ENCODE data around the gene DENND4C. TPM values are rescaled to one million over a fixed set of nuclear protein-coding genes. Genes with fewer than 3 reads are reported as not detected.
"Not testable (repeated sequence)": the region's sequence is repeated elsewhere in the genome, so short reads cannot be mapped to it uniquely, and the experiment has no call there.

Gene DENND4C
- total and polyA plus RNA-seq, 4 experiments from 2014 or later = 29.4 to 71.8 (median 57.5) TPM

- ChIA-PET CTCF (ENCODE audit: partially characterized antibody) (interaction anchor here (1.0 to 2.4 kb wide), 4 partner anchors 9 to 231 kb away, joined by 3 to 14 read pairs (median 8); no protein-coding TSS in a partner anchor), POLR2A (ENCODE audit: partially characterized antibody) (interaction anchor here (0.6 to 5.3 kb wide), 5 partner anchors 50 to 146 kb away, joined by 3 to 54 read pairs (median 5); partner anchors contain the start of genes PLIN2 and RPS6)
- Histone ChIP-seq H3K27me3 (ENCODE audit: insufficient read depth, low read length) (no peaks in the 10 kb centered on the region), H3K4me1 (ENCODE audit: insufficient read depth, low read length) (peaks cover 30% of the 10 kb centered on the region), H3K36me3 (ENCODE audit: insufficient read depth, low read length) (no peaks in the 10 kb centered on the region), H3K27ac (ENCODE audit: low read depth, low read length) (no peak overlapping the region), H3K4me3 (ENCODE audit: low read length in 2 of 2) (no peak overlapping the region), H3K9me3 (ENCODE audit: control insufficient read depth in 1 of 2, low read length in 2 of 2) (no peaks in the 10 kb centered on the region)
- intact Hi-C loops (cut with micrococcal nuclease) = loop anchor here (5.0 kb wide), 1 partner anchor 94 kb away; no protein-coding TSS in a partner anchor
- Mint-ChIP-seq H3K4me1 (peaks cover 15 to 21% (median 18%) of the 10 kb centered on the region in 4 donors), H3K9me3 (no peaks in the 10 kb centered on the region), H3K36me3 (peaks cover 0 to 6% of the 10 kb centered on the region in 2 donors), H3K27me3 (no peaks in the 10 kb centered on the region), H3K4me3 (peak overlapping the region in 2 of 8 donors; percentile 21 to 61), H3K27ac (no peak overlapping the region)
- DNase-seq = no peak
These were observed 2.9 kb downstream of the DENND4C start for GRCh38 chr9:19233344-19233743.

- intact Hi-C loops (cut with micrococcal nuclease) = no loop called here
- H3K27ac Mint-ChIP-seq = peak overlapping the region in 1 of 7 donors; percentile 12
- POLR2A ChIA-PET (ENCODE audit: partially characterized antibody) = interaction anchor here (1.6 kb wide), 1 partner anchor 9 kb away, joined by 5 read pairs; no protein-coding TSS in a partner anchor
These were observed 9.5 kb downstream of the DENND4C start for GRCh38 chr9:19239955-19240354.

GRCh38 chr9:19241728-19242127, 11.2 kb downstream of the DENND4C start:
- peak overlapping the region in 2 of 7 donors; percentile 7 to 52 for H3K27ac Mint-ChIP-seq
- no peaks in the 10 kb centered on the region for H3K27me3 Mint-ChIP-seq
- H3K9me3 ChIP-seq (ENCODE audit: control insufficient read depth in 1 of 2, low read length in 2 of 2) = no peaks in the 10 kb centered on the region
- CTCF ChIA-PET (ENCODE audit: partially characterized antibody) = interaction anchor here (1.1 kb wide), 1 partner anchor 9 kb away, joined by 5 read pairs; no protein-coding TSS in a partner anchor
- H3K9me3 Mint-ChIP-seq = no peaks in the 10 kb centered on the region
- H3K27me3 ChIP-seq (ENCODE audit: insufficient read depth, low read length) = no peaks in the 10 kb centered on the region
- H3K36me3 Mint-ChIP-seq = peaks cover 24 to 25% of the 10 kb centered on the region in 2 donors
- no peak overlapping the region for H3K4me3 ChIP-seq (ENCODE audit: low read length in 2 of 2)
- H3K36me3 ChIP-seq (ENCODE audit: insufficient read depth, low read length) = no peaks in the 10 kb centered on the region
- POLR2A ChIA-PET (ENCODE audit: partially characterized antibody) = interaction anchor here (1.2 to 1.6 kb wide), 2 partner anchors 10 to 139 kb away, joined by 3 to 5 read pairs; no protein-coding TSS in a partner anchor
- peaks cover 29 to 55% (median 42%) of the 10 kb centered on the region in 4 donors for H3K4me1 Mint-ChIP-seq
- no peak overlapping the region for H3K27ac ChIP-seq (ENCODE audit: low read depth, low read length)
- no peak for DNase-seq
- intact Hi-C loops (cut with micrococcal nuclease) = no loop called here
- no peak overlapping the region for H3K4me3 Mint-ChIP-seq
- H3K4me1 ChIP-seq (ENCODE audit: insufficient read depth, low read length) = peaks cover 5% of the 10 kb centered on the region

More at GRCh38 chr9:19239955-19240354, 9.5 kb downstream of the DENND4C start:
- H3K4me3 ChIP-seq (ENCODE audit: low read length in 2 of 2) = no peak overlapping the region
- no peaks in the 10 kb centered on the region for H3K36me3 ChIP-seq (ENCODE audit: insufficient read depth, low read length)
- CTCF ChIA-PET (ENCODE audit: partially characterized antibody) = no interaction called here
- no peaks in the 10 kb centered on the region for H3K9me3 ChIP-seq (ENCODE audit: control insufficient read depth in 1 of 2, low read length in 2 of 2)
- DNase-seq = no peak
- no peak overlapping the region for H3K27ac ChIP-seq (ENCODE audit: low read depth, low read length)
- Mint-ChIP-seq H3K27me3 (no peaks in the 10 kb centered on the region), H3K4me1 (peaks cover 29 to 52% (median 40%) of the 10 kb centered on the region in 4 donors), H3K4me3 (no peak overlapping the region), H3K36me3 (peaks cover 19 to 24% of the 10 kb centered on the region in 2 donors), H3K9me3 (no peaks in the 10 kb centered on the region)
- H3K27me3 ChIP-seq (ENCODE audit: insufficient read depth, low read length) = no peaks in the 10 kb centered on the region
- H3K4me1 ChIP-seq (ENCODE audit: insufficient read depth, low read length) = peaks cover 9% of the 10 kb centered on the region

GRCh38 chr9:19243366-19244033, 13.0 kb downstream of the DENND4C start:
- H3K27ac Mint-ChIP-seq = no peak overlapping the region
- ChIA-PET POLR2A (ENCODE audit: partially characterized antibody) (no interaction called here), CTCF (ENCODE audit: partially characterized antibody) (no interaction called here)
- peaks cover 0 to 2% (median 0%) of the 10 kb centered on the region in 8 donors for H3K9me3 Mint-ChIP-seq
- H3K27ac ChIP-seq (ENCODE audit: low read depth, low read length) = no peak overlapping the region
- peaks cover 10% of the 10 kb centered on the region for H3K4me1 ChIP-seq (ENCODE audit: insufficient read depth, low read length)
- H3K4me3 ChIP-seq (ENCODE audit: low read length in 2 of 2) = no peak overlapping the region
- DNase-seq = no peak
- intact Hi-C loops (cut with micrococcal nuclease) = no loop called here
- H3K9me3 ChIP-seq (ENCODE audit: control insufficient read depth in 1 of 2, low read length in 2 of 2) = no peaks in the 10 kb centered on the region
- H3K4me1 Mint-ChIP-seq = peaks cover 39 to 72% (median 55%) of the 10 kb centered on the region in 4 donors
- H3K4me3 Mint-ChIP-seq = no peak overlapping the region
- peaks cover 29 to 35% of the 10 kb centered on the region in 2 donors for H3K36me3 Mint-ChIP-seq
- no peaks in the 10 kb centered on the region for H3K36me3 ChIP-seq (ENCODE audit: insufficient read depth, low read length)
- no peaks in the 10 kb centered on the region for H3K27me3 ChIP-seq (ENCODE audit: insufficient read depth, low read length)
- no peaks in the 10 kb centered on the region for H3K27me3 Mint-ChIP-seq

GRCh38 chr9:19246891-19247290, 16.4 kb downstream of the DENND4C start:
- intact Hi-C loops (cut with micrococcal nuclease) = no loop called here
- no peak for DNase-seq
- Histone ChIP-seq H3K27ac (ENCODE audit: low read depth, low read length) (no peak overlapping the region), H3K4me3 (ENCODE audit: low read length in 2 of 2) (no peak overlapping the region), H3K27me3 (ENCODE audit: insufficient read depth, low read length) (no peaks in the 10 kb centered on the region), H3K9me3 (ENCODE audit: control insufficient read depth in 1 of 2, low read length in 2 of 2) (no peaks in the 10 kb centered on the region), H3K36me3 (ENCODE audit: insufficient read depth, low read length) (no peaks in the 10 kb centered on the region), H3K4me1 (ENCODE audit: insufficient read depth, low read length) (peaks cover 21% of the 10 kb centered on the region)
- POLR2A ChIA-PET (ENCODE audit: partially characterized antibody) = interaction anchor here (1.0 kb wide), 1 partner anchor 14 kb away, joined by 3 read pairs; no protein-coding TSS in a partner anchor
- H3K9me3 Mint-ChIP-seq = peaks cover 0 to 2% (median 0%) of the 10 kb centered on the region in 8 donors
- H3K27ac Mint-ChIP-seq = peak overlapping the region in 2 of 7 donors; percentile 17 to 62
- H3K4me1 Mint-ChIP-seq = peaks cover 42 to 80% (median 55%) of the 10 kb centered on the region in 4 donors
- CTCF ChIA-PET (ENCODE audit: partially characterized antibody) = no interaction called here
- H3K4me3 Mint-ChIP-seq = no peak overlapping the region
- peaks cover 17 to 24% of the 10 kb centered on the region in 2 donors for H3K36me3 Mint-ChIP-seq
- H3K27me3 Mint-ChIP-seq = no peaks in the 10 kb centered on the region

- H3K9me3 Mint-ChIP-seq = peaks cover 0 to 2% (median 0%) of the 10 kb centered on the region in 8 donors
- CTCF ChIA-PET (ENCODE audit: partially characterized antibody) = no interaction called here
- Histone ChIP-seq H3K36me3 (ENCODE audit: insufficient read depth, low read length) (no peaks in the 10 kb centered on the region), H3K4me3 (ENCODE audit: low read length in 2 of 2) (no peak overlapping the region), H3K9me3 (ENCODE audit: control insufficient read depth in 1 of 2, low read length in 2 of 2) (no peaks in the 10 kb centered on the region), H3K27ac (ENCODE audit: low read depth, low read length) (no peak overlapping the region), H3K4me1 (ENCODE audit: insufficient read depth, low read length) (peaks cover 22% of the 10 kb centered on the region), H3K27me3 (ENCODE audit: insufficient read depth, low read length) (no peaks in the 10 kb centered on the region)
- POLR2A ChIA-PET (ENCODE audit: partially characterized antibody) = interaction anchor here (1.0 kb wide), 1 partner anchor 15 kb away, joined by 3 read pairs; no protein-coding TSS in a partner anchor
- no peak for DNase-seq
- H3K4me3 Mint-ChIP-seq = no peak overlapping the region
- H3K27ac Mint-ChIP-seq = peak overlapping the region in 2 of 7 donors; percentile 6 to 62
- peaks cover 45 to 80% (median 56%) of the 10 kb centered on the region in 4 donors for H3K4me1 Mint-ChIP-seq
- intact Hi-C loops (cut with micrococcal nuclease) = no loop called here
- H3K36me3 Mint-ChIP-seq = peaks cover 12 to 22% of the 10 kb centered on the region in 2 donors
- H3K27me3 Mint-ChIP-seq = no peaks in the 10 kb centered on the region
These were observed 16.9 kb downstream of the DENND4C start for GRCh38 chr9:19247420-19247819.

- intact Hi-C loops (cut with micrococcal nuclease); DNase-seq; H3K27me3 ChIP-seq (ENCODE audit: insufficient read depth, low read length); H3K9me3 ChIP-seq (ENCODE audit: control insufficient read depth in 1 of 2, low read length in 2 of 2); H3K4me3 ChIP-seq (ENCODE audit: low read length in 2 of 2); H3K4me3 Mint-ChIP-seq; H3K9me3 Mint-ChIP-seq; H3K36me3 ChIP-seq (ENCODE audit: insufficient read depth, low read length); H3K27ac ChIP-seq (ENCODE audit: low read depth, low read length); CTCF ChIA-PET (ENCODE audit: partially characterized antibody); POLR2A ChIA-PET (ENCODE audit: partially characterized antibody); H3K27me3 Mint-ChIP-seq: not testable (repeated sequence)
- Mint-ChIP-seq H3K36me3 (peaks cover 12 to 19% of the 10 kb centered on the region in 2 donors), H3K4me1 (peaks cover 51 to 82% (median 63%) of the 10 kb centered on the region in 4 donors), H3K27ac (peak overlapping the region in 1 of 7 donors; percentile 48)
- H3K4me1 ChIP-seq (ENCODE audit: insufficient read depth, low read length) = peaks cover 39% of the 10 kb centered on the region
These were observed 19.9 kb downstream of the DENND4C start for GRCh38 chr9:19250346-19250745.

Data from CD4-positive, alpha-beta memory T cell (primary cell).